ENCODE measurements around the gene SEZ6L2.

Gene SEZ6L2

GRCh38 chr16:29876594-29877249, 22.6 kb downstream of the SEZ6L2 start:
- TF ChIP-seq EZH2phosphoT487 (IDR thresholded peaks at IDR 0.05; ENCODE audit: low read length) (no peak), EZH2 (optimal IDR thresholded peaks at IDR 0.05; ENCODE audit: low read depth, low read length) (no peak), CTCF (IDR thresholded peaks at IDR 0.05; ENCODE audit: low read length) (no peak)
- H3K9ac ChIP-seq (ENCODE audit: low read length) = no peak overlapping the region

GRCh38 chr16:29876217-29876593, 23.1 kb downstream of the SEZ6L2 start:
- Histone ChIP-seq H4K20me1 (ENCODE audit: insufficient read depth, low read length) (no peaks in the 10 kb centered on the region), H3K4me2 (ENCODE audit: low read depth, low read length) (no peak overlapping the region), H3K9me2 (replicated peaks; ENCODE audit: insufficient read depth, low read length) (no peaks in the 10 kb centered on the region), H3F3A (ENCODE audit: insufficient read depth, low read length) (peaks cover 3% of the 10 kb centered on the region; the same call in 1 of the 2 replicates), H3K9ac (ENCODE audit: low read length) (no peak overlapping the region), H3K4me1 (ENCODE audit: low read length) (no peaks in the 10 kb centered on the region), H3K27ac (ENCODE audit: low read length) (no peak overlapping the region), H3K27me3 (replicated peaks; ENCODE audit: insufficient read depth, low read length) (peaks cover 44% of the 10 kb centered on the region), H3K36me3 (replicated peaks; ENCODE audit: insufficient read depth, low read length) (no peaks in the 10 kb centered on the region), H3K79me2 (ENCODE audit: low read length) (no peaks in the 10 kb centered on the region), H3K4me3 (ENCODE audit: low read length) (no peak overlapping the region), H3K9me3 (replicated peaks; ENCODE audit: insufficient read depth, low read length) (no peaks in the 10 kb centered on the region), H2AFZ (ENCODE audit: low read length) (no peak overlapping the region)
- no peak for DNase-seq
- TF ChIP-seq EZH2phosphoT487 (IDR thresholded peaks at IDR 0.05; ENCODE audit: low read length) (no peak), CTCF (IDR thresholded peaks at IDR 0.05; ENCODE audit: low read length) (no peak)

More at GRCh38 chr16:29876594-29877249, 22.6 kb downstream of the SEZ6L2 start:
- H3K27me3 ChIP-seq (replicated peaks; ENCODE audit: insufficient read depth, low read length) = peaks cover 44% of the 10 kb centered on the region
- no peak overlapping the region for H3K27ac ChIP-seq (ENCODE audit: low read length)
- H3K4me2 ChIP-seq (ENCODE audit: low read depth, low read length) = no peak overlapping the region
- no peak for DNase-seq
- no peaks in the 10 kb centered on the region for H3K79me2 ChIP-seq (ENCODE audit: low read length)
- no peaks in the 10 kb centered on the region for H3K4me1 ChIP-seq (ENCODE audit: low read length)
- no peak overlapping the region for H2AFZ ChIP-seq (ENCODE audit: low read length)
- no peaks in the 10 kb centered on the region for H3K9me3 ChIP-seq (replicated peaks; ENCODE audit: insufficient read depth, low read length)
- H3K36me3 ChIP-seq (replicated peaks; ENCODE audit: insufficient read depth, low read length) = no peaks in the 10 kb centered on the region
- no peaks in the 10 kb centered on the region for H3K9me2 ChIP-seq (replicated peaks; ENCODE audit: insufficient read depth, low read length)
- H3K4me3 ChIP-seq (ENCODE audit: low read length) = no peak overlapping the region
- peaks cover 3% of the 10 kb centered on the region; the same call in 1 of the 2 replicates for H3F3A ChIP-seq (ENCODE audit: insufficient read depth, low read length)
- no peaks in the 10 kb centered on the region for H4K20me1 ChIP-seq (ENCODE audit: insufficient read depth, low read length)

GRCh38 chr16:29875206-29875605, 24.1 kb downstream of the SEZ6L2 start:
- peaks cover 41% of the 10 kb centered on the region for H3K27me3 ChIP-seq (replicated peaks; ENCODE audit: insufficient read depth, low read length)
- H3K4me1 ChIP-seq (ENCODE audit: low read length) = no peaks in the 10 kb centered on the region
- DNase-seq = no peak
- H3K9ac ChIP-seq (ENCODE audit: low read length) = no peak overlapping the region
- no peaks in the 10 kb centered on the region for H3K9me3 ChIP-seq (replicated peaks; ENCODE audit: insufficient read depth, low read length)
- H4K20me1 ChIP-seq (ENCODE audit: insufficient read depth, low read length) = no peaks in the 10 kb centered on the region
- H3K27ac ChIP-seq (ENCODE audit: low read length) = no peak overlapping the region
- TF ChIP-seq EZH2 (optimal IDR thresholded peaks at IDR 0.05; ENCODE audit: low read depth, low read length) = no peak
- TF ChIP-seq CTCF (IDR thresholded peaks at IDR 0.05; ENCODE audit: low read length) = no peak
- no peak for TF ChIP-seq EZH2phosphoT487 (IDR thresholded peaks at IDR 0.05; ENCODE audit: low read length)
- no peak overlapping the region for H3K4me2 ChIP-seq (ENCODE audit: low read depth, low read length)
- no peaks in the 10 kb centered on the region for H3K79me2 ChIP-seq (ENCODE audit: low read length)
- peaks cover 3% of the 10 kb centered on the region; the same call in 1 of the 2 replicates for H3F3A ChIP-seq (ENCODE audit: insufficient read depth, low read length)
- no peak overlapping the region for H3K4me3 ChIP-seq (ENCODE audit: low read length)
- no peak overlapping the region for H2AFZ ChIP-seq (ENCODE audit: low read length)
- H3K36me3 ChIP-seq (replicated peaks; ENCODE audit: insufficient read depth, low read length) = no peaks in the 10 kb centered on the region
- H3K9me2 ChIP-seq (replicated peaks; ENCODE audit: insufficient read depth, low read length) = no peaks in the 10 kb centered on the region
